Posterior cingulate gyrus (tissue), 11 donors: Measurements from ENCODE around the gene TCP11.
A peak's percentile ranks its signal among the peaks of the same experiment; 100 is the strongest.

Experiments
- DNase-seq, 10 donors: peaks; one replicate each; pipeline versions ENCODE4 v3.0.0 to v3.0.0-alpha.2; 2020 to 2021; ENCODE audit warnings: mixed read lengths in 3 of 10
- intact Hi-C: fragments of 100-400 bp; cut with DNase I; formaldehyde crosslinking; loops from one replicate; pipeline ENCODE4 v1.15.1; 2023

TCP11 gene

DNA sequence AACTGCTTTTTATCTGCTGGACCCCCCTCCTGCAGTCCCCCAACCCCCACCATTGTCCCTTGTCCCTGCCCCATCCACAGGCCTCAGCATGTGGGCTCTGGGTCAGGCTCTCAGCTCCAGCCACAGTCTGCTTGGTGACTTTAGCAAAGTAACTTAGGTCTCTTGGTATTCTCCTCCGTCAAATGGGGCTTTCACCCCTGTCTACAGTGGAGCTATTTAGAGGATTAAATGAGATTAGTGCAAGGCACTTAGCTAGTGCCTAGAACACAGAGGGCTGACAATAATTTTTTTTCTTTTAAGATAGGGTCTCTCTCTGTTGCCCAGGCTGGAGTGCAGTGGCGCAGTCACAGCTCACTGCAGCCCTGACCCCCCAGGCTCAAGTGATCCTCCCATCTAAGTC, 71.9 kb downstream of the TCP11 start:
- no peak for DNase-seq
- intact Hi-C loops = no loop called here

DNA sequence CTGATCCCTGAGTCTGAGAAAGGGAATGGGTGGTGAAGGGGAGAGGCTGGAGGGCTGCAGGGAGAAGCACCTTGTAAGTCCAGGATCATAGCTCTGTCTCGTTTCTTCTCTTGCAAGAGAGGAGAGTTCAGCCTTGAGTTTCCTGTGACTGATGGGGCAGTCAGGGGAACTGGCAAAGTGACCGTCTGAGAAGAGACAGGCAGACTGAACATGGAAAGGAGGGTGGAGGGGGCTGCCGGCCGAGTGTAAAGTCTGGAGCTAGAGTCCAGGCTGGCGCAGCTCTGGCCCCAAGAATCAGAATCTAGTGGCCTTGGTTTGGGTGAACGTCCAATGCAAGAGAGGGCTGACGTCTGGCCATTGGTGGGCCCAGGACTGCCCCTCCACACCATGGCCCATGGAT, 72.5 kb downstream of the TCP11 start:
- intact Hi-C loops = no loop called here

DNA sequence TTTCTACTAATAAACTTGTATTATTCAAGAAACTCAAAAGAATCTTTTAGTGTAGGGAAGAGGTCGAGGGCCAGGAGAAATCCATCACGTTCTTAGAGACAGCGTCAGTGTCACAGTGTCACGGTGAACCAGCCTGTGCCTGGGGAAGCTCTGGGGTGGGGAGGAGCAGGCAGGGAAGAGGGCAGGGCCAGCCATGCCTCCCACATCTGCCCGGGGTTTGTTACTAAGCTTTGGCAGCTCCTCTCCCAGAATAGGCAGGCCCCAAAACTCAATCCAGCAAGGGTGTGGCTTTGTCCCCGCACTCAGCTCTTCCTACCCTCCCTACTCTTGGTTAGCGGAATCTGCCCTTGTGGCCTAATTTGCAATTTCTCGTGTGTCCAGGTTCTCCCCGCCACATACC, 72.9 kb downstream of the TCP11 start:
- intact Hi-C loops = no loop called here
- DNase-seq = no peak

More for the DNA sequence above, 72.5 kb downstream of the TCP11 start:
- peak in 1 of 10 donors; percentile 36 for DNase-seq
